Activated CD4-positive, alpha-beta T cell treated with anti-CD3 and anti-CD28 coated beads, Interleukin-2, amount 50 U/mL, for 4 hours (primary cell): ENCODE measurements around the gene MCM8.

ENCODE experiments used
- DNase-seq, 2 experiments: peaks; one replicate each; pipeline ENCODE4 v3.0.0-alpha.2; 2020

Gene MCM8

GRCh38 chr20:5950271-5951031 is at the start of gene MCM8, which contains the start of gene TRMT6:
Gene MCM8 (plus strand): TSS chr20:5950652. CDS start chr20:5952016, 1,364 bp downstream.
Gene TRMT6 (minus strand): TSS chr20:5950533. CDS start chr20:5950405, 128 bp downstream.
- peak; percentile 96 for DNase-seq

GRCh38 chr20:5900908-5901307 is 49.5 kb upstream of the MCM8 start:
- DNase-seq: no peak

- DNase-seq: no peak
These were observed 41.5 kb upstream of the MCM8 start for GRCh38 chr20:5908981-5909380.

- DNase-seq: no peak
These were observed 40.3 kb upstream of the MCM8 start for GRCh38 chr20:5910186-5910585.

GRCh38 chr20:5913166-5913565 is 37.3 kb upstream of the MCM8 start:
- DNase-seq: no peak

- DNase-seq: no peak
These were observed 35.6 kb upstream of the MCM8 start for GRCh38 chr20:5914859-5915258.

- no peak for DNase-seq
These were observed 31.4 kb upstream of the MCM8 start for GRCh38 chr20:5918856-5919625.

- DNase-seq: no peak
These were observed 30.6 kb upstream of the MCM8 start for GRCh38 chr20:5919626-5920544.

- no peak for DNase-seq
These were observed 29.9 kb upstream of the MCM8 start for GRCh38 chr20:5920581-5920980.

- no peak for DNase-seq
These were observed 27.0 kb upstream of the MCM8 start for GRCh38 chr20:5923493-5923892.

- no peak for DNase-seq
These were observed 24.9 kb upstream of the MCM8 start for GRCh38 chr20:5925551-5925950.

- DNase-seq: no peak
These were observed 22.5 kb upstream of the MCM8 start for GRCh38 chr20:5927749-5928462.

- DNase-seq: no peak
These were observed 21.4 kb upstream of the MCM8 start for GRCh38 chr20:5928836-5929715.

- DNase-seq: no peak
These were observed 19.0 kb upstream of the MCM8 start for GRCh38 chr20:5931411-5931810.

- DNase-seq: no peak
These were observed 17.7 kb upstream of the MCM8 start for GRCh38 chr20:5932796-5933195.

- no peak for DNase-seq
These were observed 16.5 kb upstream of the MCM8 start for GRCh38 chr20:5933802-5934436.

- DNase-seq: no peak
These were observed 15.1 kb upstream of the MCM8 start for GRCh38 chr20:5935384-5935783.

GRCh38 chr20:5936238-5936637 is 14.2 kb upstream of the MCM8 start:
- DNase-seq: no peak

- DNase-seq: no peak
These were observed 11.9 kb upstream of the MCM8 start for GRCh38 chr20:5938456-5939029.

- DNase-seq: no peak
These were observed 4.5 kb upstream of the MCM8 start for GRCh38 chr20:5945963-5946362.
